ENCODE measurements around the gene STK10. TPM values are rescaled to one million over a fixed set of nuclear protein-coding genes. Genes with fewer than 3 reads are reported as not detected.
"Not testable (repeated sequence)": the region's sequence is repeated elsewhere in the genome, so short reads cannot be mapped to it uniquely, and the experiment has no call there.

Gene STK10
- total and polyA plus RNA-seq, 2 donors (not counting 1 experiment from before 2014, with no cell fraction given), result 97.9 to 253 TPM

DNA sequence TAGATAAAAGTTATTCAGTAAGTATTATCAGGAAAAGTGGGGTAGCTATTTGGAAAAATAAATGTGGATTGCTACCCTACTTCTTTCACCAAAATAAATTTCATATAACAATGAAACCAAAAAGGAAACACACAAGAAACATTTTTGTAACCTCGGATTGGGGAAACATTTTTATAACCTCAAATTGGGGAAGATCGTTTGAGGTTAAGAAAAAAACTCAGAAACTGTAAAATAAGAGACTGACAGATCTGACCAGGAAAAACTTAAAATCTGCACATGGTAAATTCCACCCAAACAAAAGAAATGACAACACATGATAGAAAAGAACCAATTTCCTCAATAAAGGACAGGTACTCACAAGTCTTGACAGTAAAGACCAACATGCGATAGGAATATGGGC, 19.5 kb upstream of the STK10 start:
- no peak overlapping the region for H3K27ac ChIP-seq (ENCODE audit: low read length in 2 of 2)
- no peak overlapping the region for H3K9ac ChIP-seq (ENCODE audit: low read length)
- peaks cover 2% of the 10 kb centered on the region for H3K4me1 Mint-ChIP-seq
- DNase-seq (no peak), ATAC-seq (ENCODE audit: low read depth) (no peak)
- H4K20me1 ChIP-seq (ENCODE audit: control insufficient read depth, insufficient read depth, low read length, poor library complexity, severe bottlenecking), result no peaks in the 10 kb centered on the region
- H3K9me3 Mint-ChIP-seq (ENCODE audit: insufficient read depth), result no peaks in the 10 kb centered on the region
- no peaks in the 10 kb centered on the region for H3K27me3 ChIP-seq (replicated peaks in 1 of 4; ENCODE audit: control extremely low read depth in 1 of 4, control insufficient read depth in 3 of 4, insufficient read depth in 4 of 4, low read length in 3 of 4)
- H2AFZ ChIP-seq (ENCODE audit: insufficient read depth, low read depth, low read length, poor library complexity, severe bottlenecking), result no peak overlapping the region
- WGBS (ENCODE audit: insufficient coverage), result no CpG with 5 or more reads among the region's 3 CpGs
- POLR2A ChIA-PET, result no interaction called here
- intact Hi-C loops (cut with micrococcal nuclease), result no loop called here
- no peaks in the 10 kb centered on the region for H3K9me3 ChIP-seq (ENCODE audit: control extremely low read depth in 1 of 3, control insufficient read depth in 2 of 3, insufficient read depth in 1 of 3, low read length in 2 of 3)
- no peaks in the 10 kb centered on the region for H3K27me3 Mint-ChIP-seq
- no peak overlapping the region for H3K27ac Mint-ChIP-seq
- H3K4me3 Mint-ChIP-seq, result no peak overlapping the region
- H3K79me2 ChIP-seq (ENCODE audit: control insufficient read depth, insufficient read depth, low read length), result no peaks in the 10 kb centered on the region
- H3K4me2 ChIP-seq (replicated peaks; ENCODE audit: low read depth, low read length, poor library complexity, severe bottlenecking), result no peak overlapping the region
- H3K36me3 ChIP-seq (replicated peaks in 1 of 2; ENCODE audit: control extremely low read depth in 1 of 2, control insufficient read depth in 1 of 2, extremely low read depth in 1 of 2, insufficient read depth in 2 of 2, low read length in 1 of 2), result peaks cover 0 to 14% of the 10 kb centered on the region in 2 experiments
- CTCF ChIA-PET, result no interaction called here
- no peak overlapping the region for H3K4me3 ChIP-seq (ENCODE audit: control extremely low read depth in 1 of 5, extremely low read depth in 1 of 5, insufficient read depth in 1 of 5, low read depth in 2 of 5, low read length in 4 of 5)
- H3K4me1 ChIP-seq (ENCODE audit: control insufficient read depth in 2 of 2, insufficient read depth in 2 of 2, low read length in 2 of 2), result no peaks in the 10 kb centered on the region
- TF ChIP-seq, protein P1, sequence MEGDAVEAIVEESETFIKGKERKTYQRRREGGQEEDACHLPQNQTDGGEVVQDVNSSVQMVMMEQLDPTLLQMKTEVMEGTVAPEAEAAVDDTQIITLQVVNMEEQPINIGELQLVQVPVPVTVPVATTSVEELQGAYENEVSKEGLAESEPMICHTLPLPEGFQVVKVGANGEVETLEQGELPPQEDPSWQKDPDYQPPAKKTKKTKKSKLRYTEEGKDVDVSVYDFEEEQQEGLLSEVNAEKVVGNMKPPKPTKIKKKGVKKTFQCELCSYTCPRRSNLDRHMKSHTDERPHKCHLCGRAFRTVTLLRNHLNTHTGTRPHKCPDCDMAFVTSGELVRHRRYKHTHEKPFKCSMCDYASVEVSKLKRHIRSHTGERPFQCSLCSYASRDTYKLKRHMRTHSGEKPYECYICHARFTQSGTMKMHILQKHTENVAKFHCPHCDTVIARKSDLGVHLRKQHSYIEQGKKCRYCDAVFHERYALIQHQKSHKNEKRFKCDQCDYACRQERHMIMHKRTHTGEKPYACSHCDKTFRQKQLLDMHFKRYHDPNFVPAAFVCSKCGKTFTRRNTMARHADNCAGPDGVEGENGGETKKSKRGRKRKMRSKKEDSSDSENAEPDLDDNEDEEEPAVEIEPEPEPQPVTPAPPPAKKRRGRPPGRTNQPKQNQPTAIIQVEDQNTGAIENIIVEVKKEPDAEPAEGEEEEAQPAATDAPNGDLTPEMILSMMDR (IDR thresholded peaks at IDR 0.05), result no peak
- no peak for TF ChIP-seq EZH2 (IDR thresholded peaks at IDR 0.05; ENCODE audit: borderline replicate concordance, insufficient read depth, low read depth, low read length, poor library complexity, severe bottlenecking)

DNA sequence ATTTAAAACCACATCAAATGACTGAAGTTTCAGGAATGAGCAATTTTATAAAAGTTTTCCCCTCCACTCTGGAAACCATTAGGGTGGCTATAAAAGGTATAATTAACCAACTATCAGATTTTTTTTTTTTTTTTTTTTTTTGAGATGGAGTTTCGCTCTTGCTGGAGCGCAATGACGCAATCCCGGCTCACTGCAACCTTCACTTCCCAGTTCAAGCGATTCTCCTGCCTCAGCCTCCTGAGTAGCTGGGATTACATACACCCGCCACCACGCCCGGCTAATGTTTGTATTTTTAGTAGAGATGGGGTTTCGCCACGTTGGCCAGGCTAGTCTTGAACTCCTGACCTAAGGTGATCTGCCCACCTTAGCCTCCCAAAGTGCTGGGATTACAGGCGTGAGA, 18.0 kb upstream of the STK10 start:
- 100% methylated on average over 6 of the region's 11 CpGs for WGBS (ENCODE audit: insufficient coverage)

More for the DNA sequence above, 18.0 kb upstream of the STK10 start:
- H2AFZ ChIP-seq (ENCODE audit: insufficient read depth, low read depth, low read length, poor library complexity, severe bottlenecking); H3K27me3 Mint-ChIP-seq; H3K9ac ChIP-seq (ENCODE audit: low read length); DNase-seq; CTCF ChIA-PET; H3K9me3 Mint-ChIP-seq (ENCODE audit: insufficient read depth); H3K27ac Mint-ChIP-seq; H4K20me1 ChIP-seq (ENCODE audit: control insufficient read depth, insufficient read depth, low read length, poor library complexity, severe bottlenecking); H3K4me3 ChIP-seq (ENCODE audit: control extremely low read depth in 1 of 5, extremely low read depth in 1 of 5, insufficient read depth in 1 of 5, low read depth in 2 of 5, low read length in 4 of 5); H3K27ac ChIP-seq (ENCODE audit: low read length in 2 of 2); H3K4me1 ChIP-seq (ENCODE audit: control insufficient read depth in 2 of 2, insufficient read depth in 2 of 2, low read length in 2 of 2); intact Hi-C loops (cut with micrococcal nuclease); H3K9me3 ChIP-seq (ENCODE audit: control extremely low read depth in 1 of 3, control insufficient read depth in 2 of 3, insufficient read depth in 1 of 3, low read length in 2 of 3); ATAC-seq (ENCODE audit: low read depth); H3K27me3 ChIP-seq (replicated peaks in 1 of 4; ENCODE audit: control extremely low read depth in 1 of 4, control insufficient read depth in 3 of 4, insufficient read depth in 4 of 4, low read length in 3 of 4); H3K4me2 ChIP-seq (replicated peaks; ENCODE audit: low read depth, low read length, poor library complexity, severe bottlenecking); H3K79me2 ChIP-seq (ENCODE audit: control insufficient read depth, insufficient read depth, low read length); POLR2A ChIA-PET; H3K4me1 Mint-ChIP-seq; H3K36me3 ChIP-seq (replicated peaks in 1 of 2; ENCODE audit: control extremely low read depth in 1 of 2, control insufficient read depth in 1 of 2, extremely low read depth in 1 of 2, insufficient read depth in 2 of 2, low read length in 1 of 2); H3K4me3 Mint-ChIP-seq: not testable (repeated sequence)
